ENCODE results near the gene CXCL3.

DNA sequence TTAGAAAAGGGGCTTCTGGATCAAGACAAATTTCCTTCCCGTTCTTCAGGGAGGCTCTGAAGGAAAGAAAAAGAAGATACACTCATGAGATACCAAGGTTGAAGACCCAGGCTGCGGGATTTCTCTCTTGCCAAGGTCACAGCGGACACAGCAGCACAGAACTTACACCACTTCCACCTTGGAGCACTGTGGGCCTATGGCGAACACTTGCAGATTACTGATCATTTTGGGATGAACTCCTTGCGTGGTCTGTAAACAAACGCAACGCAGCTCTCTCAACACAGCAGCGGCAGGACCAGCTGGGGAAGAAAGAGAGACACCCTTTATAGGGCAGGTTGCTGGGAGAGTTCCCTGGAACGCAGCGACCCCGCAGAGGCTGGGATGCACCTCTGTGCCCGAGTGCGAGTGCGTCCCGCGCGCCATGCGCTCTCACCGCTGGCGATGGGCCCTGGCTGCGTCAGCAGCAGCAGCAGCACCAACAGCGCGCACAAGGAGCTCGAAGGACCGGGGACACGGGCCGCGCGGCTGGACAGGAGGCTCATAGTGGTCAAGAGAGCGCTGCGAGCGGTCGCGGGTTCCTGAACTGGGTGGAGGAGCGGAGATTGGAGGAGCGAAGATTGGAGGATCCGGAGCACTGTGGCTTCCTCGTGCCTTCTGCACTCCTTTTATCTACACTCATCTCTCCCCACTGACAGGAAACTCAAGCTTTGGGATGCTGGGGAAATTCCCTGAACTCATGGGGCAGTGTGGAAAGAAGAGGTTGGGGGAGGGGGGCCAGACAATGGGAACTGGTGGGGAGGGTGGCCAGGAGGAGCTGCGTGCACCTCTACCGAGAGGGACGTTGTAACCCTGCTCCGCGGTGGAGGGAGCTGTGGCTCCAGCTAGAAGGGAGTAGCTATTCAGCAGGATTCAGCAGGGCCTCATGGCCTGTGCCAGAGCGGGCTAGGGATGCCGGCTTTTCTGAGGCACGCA lies 40.2 kb downstream of the CXCL3 start, which contains the start of gene CXCL5:
- TF ChIP-seq, protein P1, sequence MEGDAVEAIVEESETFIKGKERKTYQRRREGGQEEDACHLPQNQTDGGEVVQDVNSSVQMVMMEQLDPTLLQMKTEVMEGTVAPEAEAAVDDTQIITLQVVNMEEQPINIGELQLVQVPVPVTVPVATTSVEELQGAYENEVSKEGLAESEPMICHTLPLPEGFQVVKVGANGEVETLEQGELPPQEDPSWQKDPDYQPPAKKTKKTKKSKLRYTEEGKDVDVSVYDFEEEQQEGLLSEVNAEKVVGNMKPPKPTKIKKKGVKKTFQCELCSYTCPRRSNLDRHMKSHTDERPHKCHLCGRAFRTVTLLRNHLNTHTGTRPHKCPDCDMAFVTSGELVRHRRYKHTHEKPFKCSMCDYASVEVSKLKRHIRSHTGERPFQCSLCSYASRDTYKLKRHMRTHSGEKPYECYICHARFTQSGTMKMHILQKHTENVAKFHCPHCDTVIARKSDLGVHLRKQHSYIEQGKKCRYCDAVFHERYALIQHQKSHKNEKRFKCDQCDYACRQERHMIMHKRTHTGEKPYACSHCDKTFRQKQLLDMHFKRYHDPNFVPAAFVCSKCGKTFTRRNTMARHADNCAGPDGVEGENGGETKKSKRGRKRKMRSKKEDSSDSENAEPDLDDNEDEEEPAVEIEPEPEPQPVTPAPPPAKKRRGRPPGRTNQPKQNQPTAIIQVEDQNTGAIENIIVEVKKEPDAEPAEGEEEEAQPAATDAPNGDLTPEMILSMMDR (IDR thresholded peaks at IDR 0.05): no peak; the same call in 1 of the 2 replicates
- TF ChIP-seq TCF7L2 (IDR thresholded peaks at IDR 0.05; ENCODE audit: low read depth, low read length): no peak

All from Panc1 (cell line).